Measurements from ENCODE around the gene XYLT2.
"Not testable (repeated sequence)": the region's sequence is repeated elsewhere in the genome, so short reads cannot be mapped to it uniquely, and the experiment has no call there.

Gene XYLT2

GRCh38 chr17:50397111-50397918 is 51.4 kb downstream of the XYLT2 start, which contains the start of gene LRRC59:
TSS of gene LRRC59 (minus strand) at chr17:50397523. CDS start at chr17:50397317, 206 bp downstream.
- DNase-seq = peak; percentile 55

DNA sequence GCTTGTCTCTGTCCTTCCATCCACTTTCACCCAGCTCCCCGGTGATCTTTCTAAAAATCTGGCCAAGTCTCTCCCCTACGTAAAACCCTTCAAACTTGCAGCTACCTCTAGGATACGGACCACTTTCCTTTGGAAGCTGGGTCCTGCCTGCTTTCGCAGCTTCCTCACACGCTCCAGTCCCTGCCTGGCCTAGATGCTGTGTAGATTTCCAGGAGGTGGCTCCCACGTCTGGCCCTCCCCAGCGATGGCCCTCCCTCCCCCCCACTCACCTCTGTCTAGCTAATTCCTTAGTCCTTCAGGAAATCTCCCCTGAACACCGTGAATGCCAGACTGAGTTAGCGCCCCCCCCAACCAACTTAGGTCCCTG is 52.0 kb downstream of the XYLT2 start:
- no peak for DNase-seq

- not testable (repeated sequence) for DNase-seq
Observed at GRCh38 chr17:50398672-50399071, 52.7 kb downstream of the XYLT2 start.

- DNase-seq = not testable (repeated sequence)
Observed at GRCh38 chr17:50399591-50399990, 53.7 kb downstream of the XYLT2 start.

DNA sequence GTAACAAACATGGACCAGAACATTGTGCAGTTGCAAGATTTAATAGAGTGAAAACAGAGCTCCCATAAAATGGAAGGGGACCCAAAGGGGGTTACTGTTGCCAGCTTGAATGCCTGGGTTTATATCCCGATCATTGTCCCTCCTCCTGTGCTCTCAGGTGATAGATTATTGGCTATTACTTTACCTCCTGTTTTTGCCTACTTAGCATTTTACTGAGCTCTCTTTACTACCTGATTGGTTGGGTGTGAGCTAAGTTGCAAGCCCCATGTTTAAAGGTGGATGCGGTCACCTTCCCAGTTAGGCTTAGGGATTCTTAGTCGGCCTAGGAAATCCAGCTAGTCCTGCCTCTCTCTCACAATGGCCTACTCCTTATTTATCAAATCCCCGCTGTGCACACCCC is 59.4 kb downstream of the XYLT2 start:
- not testable (repeated sequence) for DNase-seq

DNA sequence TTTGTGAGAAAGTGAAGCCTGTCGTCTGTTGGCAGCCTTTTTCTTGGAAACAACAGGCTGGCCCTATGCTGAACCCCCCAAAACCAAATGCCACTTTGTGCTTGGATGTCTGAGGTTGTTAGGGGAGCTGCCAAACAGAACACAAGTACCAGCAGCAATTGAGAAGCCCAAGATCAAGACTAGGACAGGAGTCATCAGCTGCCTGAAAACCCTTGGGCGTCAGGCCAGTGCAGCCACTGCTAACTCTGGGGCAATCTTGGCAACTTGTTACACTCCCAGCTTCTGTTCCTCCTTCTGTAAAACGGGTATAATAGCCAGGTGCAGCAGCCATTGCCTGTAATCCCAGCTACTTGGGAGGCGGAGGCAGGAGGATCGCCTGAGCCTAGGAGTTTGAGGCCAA is 60.7 kb downstream of the XYLT2 start:
- no peak for DNase-seq

DNA sequence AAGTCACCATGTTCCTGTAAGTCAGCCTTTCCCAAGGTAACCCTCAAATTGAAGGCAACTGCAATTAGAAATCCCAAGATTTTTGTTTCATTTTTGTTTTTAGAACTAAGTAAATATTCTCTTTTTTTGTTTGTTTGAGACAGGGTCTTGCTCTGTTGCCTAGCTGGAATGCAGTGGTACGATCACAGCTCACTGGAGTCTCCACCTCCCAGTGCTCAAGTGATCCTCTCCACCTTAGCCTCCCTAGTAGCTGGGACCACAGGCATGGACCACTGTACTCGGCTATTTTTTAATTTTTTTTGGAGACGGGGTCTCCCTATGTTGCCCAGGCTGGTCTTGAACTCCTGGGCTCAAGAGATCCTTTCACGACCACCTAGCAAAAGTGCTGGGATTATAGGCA is 62.0 kb downstream of the XYLT2 start:
- no peak for DNase-seq

Data from NCI-H748 treated with DMSO at 0.1 percent for 48 hours (cell line).